Heart left ventricle (tissue), 16 donors: ENCODE results near the gene RAN. TPM values are rescaled to one million over a fixed set of nuclear protein-coding genes. Genes with fewer than 3 reads are reported as not detected.

ENCODE experiments used
- ATAC-seq, 4 donors: fragments of 200-7000 bp; cut with Tn5 transposase; one replicate each; pipeline ENCODE4 v1.9.1; 2020 to 2022; ENCODE audit warnings: moderate library complexity in 4 of 4, mild to moderate bottlenecking in 3 of 4, moderate number of reproducible peaks in 1 of 4
- DNase-seq, 5 donors: peaks; one replicate each; pipeline ENCODE4 v3.0.0-alpha.2; 2020
- H3K27ac ChIP-seq, 12 donors: fragments of 200-600 bp; sonication (generic) in 4 of 12; one replicate each; pipeline versions ENCODE4 v1.5.0 to v1.8.0; 2016 to 2022; ENCODE audit warnings: mild to moderate bottlenecking in 2 of 12
- H3K27me3 ChIP-seq, 9 donors: fragments of 200-600 bp; sonication (generic) in 2 of 9; one replicate each; pipeline versions ENCODE4 v1.5.1 to v1.8.0; 2016 to 2022; ENCODE audit warnings: mild to moderate bottlenecking in 3 of 9
- H3K36me3 ChIP-seq, 9 donors: fragments of 200-600 bp; sonication (generic) in 2 of 9; one replicate each; pipeline versions ENCODE4 v1.5.0 to v1.8.0; 2018 to 2022; ENCODE audit warnings: mild to moderate bottlenecking in 2 of 9
- H3K4me1 ChIP-seq, 12 donors: fragments of 200-600 bp; sonication (generic) in 4 of 12; one replicate each; pipeline versions ENCODE4 v1.5.0 to v1.8.0; 2016 to 2022; ENCODE audit warnings: mild to moderate bottlenecking in 3 of 12
- H3K4me3 ChIP-seq, 12 donors: fragments of 200-600 bp; sonication (generic) in 4 of 12; one replicate each; pipeline versions ENCODE4 v1.5.0 to v1.8.0; 2017 to 2022; ENCODE audit warnings: mild to moderate bottlenecking in 9 of 12, moderate library complexity in 4 of 12
- H3K9me3 ChIP-seq, 12 donors: fragments of 200-600 bp; sonication (generic) in 4 of 12; one replicate each; pipeline versions ENCODE4 v1.5.0 to v1.8.0; 2016 to 2022; ENCODE audit warnings: mild to moderate bottlenecking in 1 of 12
- POLR2A ChIP-seq, 2 donors: fragments of 450-650 bp; IDR thresholded peaks; one replicate each; pipeline ENCODE4 v1.6.1; 2017; ENCODE audit warnings: antibody characterized with exemption in 2 of 2, mild to moderate bottlenecking in 2 of 2, moderate library complexity in 2 of 2
- WGBS, 4 donors: extraction: QIAGEN DNeasy Blood & Tissue Kit in 2 of 4; methylation state at CpG; one replicate each; pipeline versions ENCODE4 v1.1.5 to v1.1.7; 2013 to 2018; 5-methylcytosine and 5-hydroxymethylcytosine counted together
- intact Hi-C, 10 donors: fragments of 100-400 bp; cut with DNase I; formaldehyde crosslinking; loops; one replicate each; pipeline versions ENCODE4 v1.11.1 to v1.14.2; 2022
- polyA plus RNA-seq, 2 donors: library from polyadenylated mRNA; stranded (reverse); fragments of 200-250 nt; gene quantifications; one replicate each; pipeline ENCODE4 v1.2.3, GENCODE V29; 2013
- total RNA-seq, 9 donors: library from RNA; depleted of rRNA in 2 of 9; stranded (reverse); fragments of >200 nt in 2 of 9; fragmentation: NEBNext Ultra II Directional in 3 of 9; extraction: Animal tissue kit (Norgen Biotek cat#: 25700) in 3 of 9; gene quantifications; one replicate each; pipeline versions ENCODE4 v1.1.0 to v1.2.4, GENCODE V29; 2016 to 2023
- TF ChIP-seq, protein P1 (sequence below), 12 donors: fragments of 200-600 bp; sonication (generic) in 4 of 12; IDR thresholded peaks; one replicate each; pipeline versions ENCODE4 v1.5.0 to v1.8.0; 2018 to 2022; ENCODE audit warnings: antibody characterized with exemption in 12 of 12, mild to moderate bottlenecking in 5 of 12
- donor health status: ischemic (EF 13 %, LVEDD 7.1; RV severe dilation, severe dysfunction).
- donor health status: healthy with polysubstance abuse.
- donor health status: DM: no; HTN: yes; CAD: no.
- donor health status: DM: no; HTN: no; CAD: no.
- donor health status: ischemic (EF 25% LVEDD 6.9; RV normal size, moderate dysfunction).
- donor health status: ischemic (EF 25% LVEDD 5.7; RV mildly dilated, moderate dysfunction).
- donor health status: healthy.
- donor health status: DM: yes; HTN: yes; CAD: no.
- donor health status: ischemic (EF 35%, LVEDD 5.7; RV mildly dilated, moderate dysfunction).
- donor health status: nonischemic (EF 11% LVEDD 7.7; RV severe dilation, severe dysfunction).
- donor health status: DM: yes; HTN: yes; CAD: no.
- donor health status: PGD.
- donor health status: ischemic (EF 29% LVEDD 5.4; RV normal size, mild dysfunction).
- donor health status: nonischemic (EF 23%, LVEDD 6.1; RV moderate dilation, normal function).

The RAN gene
- total and polyA plus RNA-seq, 11 donors = 85.6 to 646 (median 303) TPM

DNA sequence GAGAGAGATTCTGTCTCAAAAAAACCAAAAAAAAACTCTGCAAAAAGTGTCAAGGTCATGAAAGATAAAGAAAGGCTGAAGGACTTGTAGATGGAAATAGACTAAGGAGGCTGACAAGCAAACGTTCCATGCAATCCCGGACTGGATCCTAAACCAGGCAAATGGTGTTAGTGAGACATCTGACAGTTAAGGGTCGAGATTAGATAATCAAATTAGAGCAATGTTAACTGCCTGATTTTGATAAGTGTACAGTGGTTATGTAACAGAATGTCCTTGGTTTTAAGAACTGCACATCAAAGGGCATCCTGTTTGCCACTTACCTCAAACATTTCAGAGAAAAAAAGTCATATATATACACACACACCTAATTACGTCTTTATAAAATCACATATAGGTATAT is 3.5 kb upstream of the RAN start:
- DNase-seq = no peak
- peaks cover 1 to 22% (median 15%) of the 10 kb centered on the region in 12 donors for H3K4me1 ChIP-seq
- H3K36me3 ChIP-seq = peaks cover 0 to 9% (median 5%) of the 10 kb centered on the region in 9 donors
- H3K4me3 ChIP-seq = no peak overlapping the region
- TF ChIP-seq, protein P1, sequence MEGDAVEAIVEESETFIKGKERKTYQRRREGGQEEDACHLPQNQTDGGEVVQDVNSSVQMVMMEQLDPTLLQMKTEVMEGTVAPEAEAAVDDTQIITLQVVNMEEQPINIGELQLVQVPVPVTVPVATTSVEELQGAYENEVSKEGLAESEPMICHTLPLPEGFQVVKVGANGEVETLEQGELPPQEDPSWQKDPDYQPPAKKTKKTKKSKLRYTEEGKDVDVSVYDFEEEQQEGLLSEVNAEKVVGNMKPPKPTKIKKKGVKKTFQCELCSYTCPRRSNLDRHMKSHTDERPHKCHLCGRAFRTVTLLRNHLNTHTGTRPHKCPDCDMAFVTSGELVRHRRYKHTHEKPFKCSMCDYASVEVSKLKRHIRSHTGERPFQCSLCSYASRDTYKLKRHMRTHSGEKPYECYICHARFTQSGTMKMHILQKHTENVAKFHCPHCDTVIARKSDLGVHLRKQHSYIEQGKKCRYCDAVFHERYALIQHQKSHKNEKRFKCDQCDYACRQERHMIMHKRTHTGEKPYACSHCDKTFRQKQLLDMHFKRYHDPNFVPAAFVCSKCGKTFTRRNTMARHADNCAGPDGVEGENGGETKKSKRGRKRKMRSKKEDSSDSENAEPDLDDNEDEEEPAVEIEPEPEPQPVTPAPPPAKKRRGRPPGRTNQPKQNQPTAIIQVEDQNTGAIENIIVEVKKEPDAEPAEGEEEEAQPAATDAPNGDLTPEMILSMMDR (IDR thresholded peaks at IDR 0.05) = no peak
- no peak for TF ChIP-seq POLR2A (IDR thresholded peaks at IDR 0.05)
- H3K9me3 ChIP-seq = peaks cover 0 to 11% (median 0%) of the 10 kb centered on the region in 12 donors
- ATAC-seq = no peak
- H3K27me3 ChIP-seq = no peaks in the 10 kb centered on the region
- 37 to 56% (median 49%) methylated on average over 4 of the region's 4 CpGs for WGBS, 4 donors
- intact Hi-C loops = no loop called here
- H3K27ac ChIP-seq = peak overlapping the region in 1 of 12 donors; percentile 51

DNA sequence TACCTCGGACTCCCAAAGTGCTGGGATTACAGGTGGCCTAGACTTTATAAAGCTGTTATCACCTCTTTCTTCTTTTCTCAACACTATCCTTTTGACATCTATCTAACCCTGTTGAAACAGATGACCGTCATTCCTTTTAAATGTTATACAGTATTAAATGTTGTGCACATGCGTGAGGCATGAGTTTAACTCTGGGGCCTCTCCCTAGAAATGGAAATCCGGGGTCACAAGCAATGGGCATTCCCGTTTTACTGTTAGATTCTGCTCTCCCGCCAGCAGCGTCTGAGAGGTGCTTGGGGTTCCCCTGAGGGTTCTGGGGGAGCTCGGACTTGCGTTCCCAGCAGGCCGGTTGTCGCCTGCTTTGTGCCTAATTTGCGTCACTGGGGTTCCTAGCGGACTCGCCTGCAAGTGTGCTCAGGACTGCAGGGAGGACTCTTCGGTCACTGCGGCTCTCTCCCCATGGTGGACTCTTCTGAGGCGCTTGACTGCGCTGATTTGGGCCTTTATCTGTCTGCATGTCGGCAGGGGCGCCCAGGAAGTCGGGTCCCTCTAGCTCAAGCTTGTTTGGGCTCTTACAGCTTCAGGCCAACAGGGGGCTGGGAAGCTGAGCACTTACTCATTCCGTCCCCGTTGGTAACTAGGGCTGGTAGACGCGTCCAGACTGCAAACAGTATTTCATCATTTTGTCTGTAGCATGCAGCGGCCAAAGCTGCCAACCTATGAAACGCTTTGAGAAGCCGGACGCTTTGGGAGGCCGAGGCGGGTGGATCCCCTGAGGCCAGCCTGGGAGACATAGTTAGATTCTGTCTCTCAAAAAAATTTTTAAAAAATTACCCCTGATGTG is 1.2 kb upstream of the RAN start:
- Histone ChIP-seq H3K4me1 (peaks cover 2 to 32% (median 20%) of the 10 kb centered on the region in 12 donors), H3K36me3 (peaks cover 0 to 32% (median 27%) of the 10 kb centered on the region in 9 donors), H3K9me3 (peaks cover 0 to 11% (median 0%) of the 10 kb centered on the region in 12 donors), H3K27me3 (no peaks in the 10 kb centered on the region), H3K27ac (peak overlapping the region in 11 of 12 donors; percentile 77 to 94 (median 88)), H3K4me3 (peak overlapping the region in 10 of 12 donors; percentile 27 to 94 (median 74))
- peak; percentile 42 to 84 (median 71) for DNase-seq
- intact Hi-C loops = loop anchor here in 3 of 10 donors (2.0 to 5.0 kb wide), 3 partner anchors 24 to 33 kb away; partner anchors contain the start of gene STX2 (in 2 of the 3)
- peak; percentile 13 to 70 (median 48) for ATAC-seq
- no peak for TF ChIP-seq POLR2A (IDR thresholded peaks at IDR 0.05)
- TF ChIP-seq, protein P1 (IDR thresholded peaks at IDR 0.05) = peak in 11 of 12 donors; percentile 16 to 55 (median 34)
- 46 to 61% (median 49%) methylated on average over 29 to 31 of the region's 31 CpGs for WGBS, 4 donors

DNA sequence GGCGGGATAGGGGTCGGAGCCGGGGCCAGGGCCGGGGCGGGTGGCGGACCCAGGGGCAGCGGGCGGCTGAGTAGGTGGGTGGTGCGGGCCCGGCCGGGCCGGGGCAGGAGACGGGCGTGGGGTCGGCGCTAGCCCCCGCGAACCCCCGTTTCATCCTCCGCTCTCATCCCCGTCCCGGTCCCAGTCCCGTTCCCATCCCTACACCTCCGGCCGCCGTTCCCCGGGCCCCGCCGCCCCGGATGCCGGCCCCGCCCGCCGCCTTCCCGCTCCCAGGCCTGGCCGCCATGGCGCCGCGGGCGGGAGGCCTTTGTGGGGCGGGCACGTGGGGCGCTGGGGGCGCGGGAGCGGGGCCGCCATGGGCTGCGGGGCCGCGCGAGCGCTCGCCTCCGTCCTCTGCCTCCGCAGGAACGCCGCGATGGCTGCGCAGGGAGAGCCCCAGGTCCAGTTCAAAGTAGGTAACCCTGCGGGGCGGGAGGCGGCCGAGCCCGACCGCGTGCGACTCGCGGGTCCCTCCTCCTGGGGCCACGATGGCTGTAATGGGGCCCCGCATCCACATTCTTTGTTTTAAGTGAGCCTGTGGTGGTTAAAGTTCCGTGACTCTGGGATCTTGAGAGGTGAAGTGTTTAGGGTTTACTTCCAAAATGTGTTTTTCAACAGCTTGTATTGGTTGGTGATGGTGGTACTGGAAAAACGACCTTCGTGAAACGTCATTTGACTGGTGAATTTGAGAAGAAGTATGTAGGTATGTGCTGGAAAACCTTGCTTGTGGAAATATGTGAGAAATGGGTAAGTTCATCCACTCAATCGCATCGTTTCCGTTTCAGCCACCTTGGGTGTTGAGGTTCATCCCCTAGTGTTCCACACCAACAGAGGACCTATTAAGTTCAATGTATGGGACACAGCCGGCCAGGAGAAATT is 572 bp downstream of the RAN start:
- Histone ChIP-seq H3K27me3 (no peaks in the 10 kb centered on the region), H3K9me3 (peaks cover 0 to 7% (median 0%) of the 10 kb centered on the region in 12 donors), H3K36me3 (peaks cover 0 to 49% (median 45%) of the 10 kb centered on the region in 9 donors), H3K4me3 (peak overlapping the region; percentile 68 to 94 (median 75)), H3K27ac (peak overlapping the region; percentile 51 to 94 (median 88)), H3K4me1 (peaks cover 2 to 32% (median 20%) of the 10 kb centered on the region in 12 donors)
- 2 to 4% (median 3%) methylated on average over 25 to 79 of the region's 79 CpGs for WGBS, 4 donors
- intact Hi-C loops = loop anchor here in 1 of 10 donors (5.0 kb wide), 1 partner anchor 35 kb away; the partner anchor contains the start of gene STX2
- DNase-seq (peak; percentile 39 to 68 (median 41)), ATAC-seq (peak in 3 of 4 donors; percentile 13 to 48 (median 42))
- TF ChIP-seq POLR2A (IDR thresholded peaks at IDR 0.05) = no peak
- TF ChIP-seq, protein P1 (IDR thresholded peaks at IDR 0.05) = no peak
